GM06990 (cell line): ENCODE measurements around the gene ANKRD44.

ENCODE experiments used
- DNase-seq: peaks from one replicate; pipeline ENCODE4 v3.0.0-alpha.2; 2011; ENCODE audit not compliant: insufficient read length; ENCODE audit errors: extremely low read depth
- H3K27me3 ChIP-seq: replicated peaks from 2 replicates; pipeline ENCODE4 v1.6.0; 2011; ENCODE audit warnings: low read length; ENCODE audit not compliant: control insufficient read depth, insufficient read depth
- H3K36me3 ChIP-seq: 2 replicates; pipeline ENCODE4 v1.5.1; 2011; ENCODE audit warnings: low read length; ENCODE audit not compliant: control insufficient read depth, insufficient read depth
- H3K4me3 ChIP-seq: replicated peaks from 2 replicates; pipeline ENCODE4 v1.5.1; 2011; ENCODE audit warnings: low read depth, mild to moderate bottlenecking, control low read depth, low read length
- CTCF ChIP-seq: IDR thresholded peaks from 2 replicates; pipeline ENCODE4 v1.5.1; 2011; ENCODE audit warnings: low read length, control low read depth, mild to moderate bottlenecking, inconsistent platforms; ENCODE audit not compliant: insufficient read depth, poor library complexity, severe bottlenecking

The ANKRD44 gene

GRCh38 chr2:197307933-197308521 lies 2.6 kb downstream of the ANKRD44 start:
- DNase-seq = peak; percentile 52
- Histone ChIP-seq H3K27me3 (no peaks in the 10 kb centered on the region), H3K4me3 (peak overlapping the region; percentile 90), H3K36me3 (no peaks in the 10 kb centered on the region)
- TF ChIP-seq CTCF = no peak

DNA sequence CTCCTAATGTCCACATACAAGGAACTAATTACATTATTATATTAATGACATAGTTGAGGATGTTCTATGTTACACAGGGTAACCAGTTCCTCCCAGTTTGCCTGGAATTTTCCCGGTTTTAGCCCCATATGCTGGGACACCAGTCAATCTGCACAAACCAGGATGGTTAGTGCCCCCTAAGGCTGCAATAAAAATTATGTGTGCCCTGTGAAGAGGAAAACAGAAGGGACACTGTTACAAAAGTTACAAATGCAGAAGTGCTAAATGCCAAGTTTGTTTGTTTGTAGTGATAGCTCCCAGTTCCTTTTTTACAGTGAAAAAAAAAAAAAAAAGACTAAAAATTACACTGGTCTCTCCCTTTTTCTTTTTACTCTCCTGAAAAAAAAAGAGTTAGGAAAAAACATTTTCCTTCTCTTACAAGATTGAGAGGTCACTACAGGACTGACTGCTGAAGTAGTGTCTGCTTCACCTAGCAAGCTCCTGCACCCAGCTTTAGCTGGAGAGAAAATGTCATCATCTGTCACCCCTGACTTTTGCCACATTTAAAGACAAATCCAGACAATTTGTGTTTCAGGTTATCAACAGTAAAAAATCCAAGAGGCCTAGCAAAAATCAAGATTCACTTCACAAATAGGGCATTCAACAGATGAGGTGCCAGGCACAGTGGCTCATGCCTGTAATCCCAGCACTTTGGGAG lies 3.2 kb downstream of the ANKRD44 start:
- no peak for DNase-seq
- Histone ChIP-seq H3K36me3 (no peaks in the 10 kb centered on the region; the same call in 1 of the 2 replicates), H3K4me3 (peak overlapping the region; percentile 90), H3K27me3 (no peaks in the 10 kb centered on the region)
- peak; percentile 13 for TF ChIP-seq CTCF

DNA sequence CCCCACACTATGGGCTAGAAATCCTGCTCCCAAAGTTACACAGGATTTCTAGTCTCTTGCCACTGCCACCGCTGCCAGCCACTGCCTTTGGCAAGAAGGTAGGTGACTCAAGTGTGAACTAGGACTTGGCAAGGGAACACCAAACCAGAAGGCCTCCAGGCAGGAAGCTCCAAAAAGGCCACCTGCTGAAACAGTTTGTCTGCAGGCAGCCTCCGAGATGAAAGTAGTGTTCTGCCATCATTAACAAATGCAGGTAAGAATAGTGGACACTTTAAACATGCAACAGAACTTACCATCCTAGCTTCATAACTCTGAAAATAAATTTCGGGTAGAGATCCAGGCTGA lies 3.9 kb downstream of the ANKRD44 start:
- no peaks in the 10 kb centered on the region for H3K27me3 ChIP-seq
- DNase-seq = no peak
- TF ChIP-seq CTCF = no peak
- peaks cover 3% of the 10 kb centered on the region for H3K36me3 ChIP-seq
- peak overlapping the region; percentile 35 for H3K4me3 ChIP-seq

DNA sequence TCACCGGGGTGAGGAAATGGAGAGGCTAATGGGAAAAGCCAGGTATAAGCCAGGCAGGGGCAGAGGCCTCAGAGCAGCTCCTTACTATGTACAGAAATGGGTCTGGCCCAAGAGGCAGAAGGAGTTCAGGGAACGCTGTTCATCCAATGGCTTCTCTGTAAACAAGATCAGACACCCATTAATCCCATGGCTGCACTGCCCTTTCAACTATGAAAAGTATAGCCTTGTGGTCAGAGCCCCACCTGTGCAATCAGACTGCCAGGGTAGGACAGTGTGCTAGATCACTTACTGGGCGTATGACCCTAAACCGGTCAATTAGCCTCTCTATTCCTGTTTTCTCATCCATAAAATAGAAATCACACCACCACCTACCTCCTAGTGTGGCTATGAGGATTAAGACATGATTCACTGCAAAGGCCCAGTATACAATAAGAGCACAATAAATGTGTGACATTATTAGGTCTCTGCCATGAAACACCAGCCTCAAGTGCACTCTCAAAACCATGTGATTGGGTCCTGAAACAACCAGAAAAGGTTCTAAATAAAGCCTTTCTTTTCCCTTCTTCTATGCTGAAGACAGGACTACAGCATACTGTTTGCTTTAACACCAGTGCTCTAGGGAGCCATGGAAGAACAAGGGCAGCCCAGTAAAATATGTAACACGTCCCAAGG lies 4.4 kb downstream of the ANKRD44 start:
- no peak for TF ChIP-seq CTCF
- Histone ChIP-seq H3K27me3 (no peaks in the 10 kb centered on the region), H3K4me3 (peak overlapping the region; percentile 35), H3K36me3 (peaks cover 3% of the 10 kb centered on the region)
- DNase-seq = no peak

- H3K4me3 ChIP-seq = peak overlapping the region; percentile 40
- peaks cover 3% of the 10 kb centered on the region for H3K36me3 ChIP-seq
- TF ChIP-seq CTCF = no peak
- peak; percentile 58 for DNase-seq
- no peaks in the 10 kb centered on the region for H3K27me3 ChIP-seq
Measured at GRCh38 chr2:197304556-197305011, 6.0 kb downstream of the ANKRD44 start.
